Right kidney (tissue), 1 donor: ENCODE data around the gene SORCS3.
"Not testable (repeated sequence)": the region's sequence is repeated elsewhere in the genome, so short reads cannot be mapped to it uniquely, and the experiment has no call there.

Source experiments
- DNase-seq: peaks from one replicate; pipeline ENCODE4 v3.0.0-alpha.2; 2016

SORCS3 gene

DNA sequence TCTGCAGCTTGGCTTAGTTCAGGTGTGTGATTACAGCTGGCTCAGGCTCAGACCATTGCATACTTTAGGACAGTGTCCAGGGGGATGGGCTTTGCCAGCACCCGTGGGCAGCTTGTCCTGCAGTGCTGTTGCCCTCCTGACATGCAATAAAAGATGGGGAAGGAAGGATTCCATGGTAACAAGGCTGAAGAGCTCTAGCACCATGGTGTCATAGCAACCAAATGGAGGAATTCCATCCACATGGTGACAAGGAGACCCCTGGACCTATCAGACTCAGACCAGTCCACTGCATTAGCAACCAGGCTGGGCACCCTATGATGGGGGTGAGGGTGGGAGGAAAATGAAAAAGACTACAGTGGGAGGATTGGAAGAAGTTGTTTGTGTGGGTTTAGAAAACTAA is 49.9 kb downstream of the SORCS3 start:
- DNase-seq = no peak

DNA sequence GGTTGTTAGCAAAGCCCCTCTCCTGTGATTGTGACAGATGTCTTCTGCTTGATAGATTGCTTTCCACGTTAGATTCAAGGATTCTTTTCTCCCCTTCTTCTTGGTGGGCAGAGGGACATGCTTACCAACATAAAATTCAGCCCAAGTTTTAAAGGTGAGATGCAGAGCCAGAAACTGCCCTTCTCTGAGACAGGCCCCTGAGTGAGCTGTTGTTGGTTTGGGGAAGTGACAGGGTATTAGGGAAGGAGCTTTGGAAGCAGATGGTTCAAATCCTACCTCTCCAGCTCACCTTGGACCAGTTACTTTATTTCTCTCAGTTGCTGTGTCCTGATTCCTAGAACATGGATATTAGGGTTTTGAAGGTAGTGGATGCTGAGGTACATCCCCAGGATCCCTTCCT is 53.0 kb downstream of the SORCS3 start:
- DNase-seq = no peak

DNA sequence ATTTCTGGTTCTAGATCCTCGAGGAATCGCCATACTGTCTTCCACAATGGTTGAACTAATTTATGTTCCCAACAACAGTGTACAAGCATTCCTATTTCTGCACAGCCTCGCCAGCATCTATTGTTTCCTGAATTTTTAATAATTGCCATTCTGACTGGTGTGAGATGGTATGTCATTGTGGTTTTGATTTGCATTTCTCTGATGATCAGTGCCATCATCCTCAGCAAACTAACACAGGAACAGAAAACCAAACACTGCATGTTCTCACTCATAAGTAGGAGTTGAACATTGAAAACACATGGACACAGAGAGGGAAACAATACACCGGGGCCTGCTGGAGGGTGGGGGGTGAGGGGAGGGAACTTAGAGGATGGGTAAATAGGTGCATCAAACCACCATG is 62.2 kb downstream of the SORCS3 start:
- not testable (repeated sequence) for DNase-seq

DNA sequence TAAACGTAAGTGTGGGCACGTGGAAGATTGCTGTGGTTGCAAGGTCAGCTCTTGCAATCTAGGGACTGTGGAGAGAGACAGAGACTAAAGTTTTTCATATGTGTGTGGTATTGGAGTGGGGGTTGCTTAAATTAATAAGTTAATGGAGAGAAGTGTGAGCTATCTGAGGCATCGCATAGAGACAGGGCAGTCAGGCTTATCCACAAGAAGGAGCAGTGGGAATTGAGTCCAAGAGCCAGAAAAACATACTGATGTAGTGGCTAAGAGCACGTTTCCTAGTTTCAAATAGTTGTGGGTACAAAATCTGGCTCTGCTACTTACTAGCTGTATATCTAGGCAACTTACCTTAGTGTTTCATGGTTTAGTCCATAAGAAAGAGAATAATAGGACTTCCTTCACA is 65.8 kb downstream of the SORCS3 start:
- no peak for DNase-seq

DNA sequence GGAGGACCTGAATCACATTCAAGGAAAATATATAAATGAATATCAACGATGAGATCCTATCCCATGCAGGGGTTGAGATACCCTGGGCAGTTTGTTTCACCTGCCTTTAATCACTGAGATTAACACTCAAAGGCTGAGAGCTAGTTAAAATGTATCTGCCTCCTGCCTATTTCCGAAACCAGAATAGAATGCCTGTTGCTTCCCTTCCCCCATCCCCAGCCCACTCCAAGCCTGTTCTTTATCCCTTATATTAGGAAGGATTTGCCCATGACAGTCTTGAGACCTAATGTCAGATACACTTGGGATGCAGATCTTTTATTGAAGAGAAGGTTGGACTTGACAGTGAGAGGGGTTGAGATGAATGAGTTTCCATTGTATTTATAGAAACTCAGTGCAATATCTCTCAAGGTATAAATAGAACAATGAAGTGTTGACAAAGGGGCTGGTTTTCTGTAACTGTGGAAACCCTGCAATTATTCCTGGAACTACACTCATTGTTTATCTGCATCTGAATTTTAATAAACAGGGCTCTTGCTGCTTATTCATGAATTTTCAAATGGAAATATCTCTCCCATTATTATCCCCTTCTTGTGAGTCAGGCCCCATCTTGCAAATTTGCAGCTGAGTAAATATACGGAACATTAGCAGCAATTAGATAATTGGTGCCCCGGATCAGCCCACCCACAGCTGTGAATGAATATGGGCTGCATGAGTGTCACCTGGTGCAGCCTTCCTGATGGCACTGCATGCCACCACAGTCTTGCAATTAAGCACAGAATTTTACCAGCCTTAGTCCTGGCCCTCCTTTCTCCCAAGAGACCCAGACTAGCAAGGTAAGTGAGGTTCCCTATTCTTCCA is 66.7 kb downstream of the SORCS3 start:
- no peak for DNase-seq

DNA sequence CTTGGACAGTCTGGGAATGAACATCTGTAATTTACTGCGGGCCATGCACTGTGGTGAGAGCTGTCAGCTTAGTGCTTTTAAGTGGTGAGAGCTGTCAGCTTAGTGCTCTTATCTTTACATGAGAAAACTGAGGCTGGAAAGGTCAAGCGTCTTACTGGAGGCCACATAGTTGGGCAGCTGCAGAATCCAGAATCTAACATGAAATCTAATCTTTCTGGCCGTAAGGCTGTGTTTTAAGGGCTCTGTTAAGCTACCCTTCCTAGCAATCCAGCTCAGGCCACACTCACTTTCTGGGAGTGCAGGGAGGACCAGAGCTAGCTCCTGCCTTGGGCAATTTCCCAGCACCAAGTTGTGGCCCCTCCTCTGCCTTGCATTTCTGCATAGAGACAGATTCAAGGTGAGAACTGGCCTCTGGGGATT is 70.2 kb downstream of the SORCS3 start:
- no peak for DNase-seq

DNA sequence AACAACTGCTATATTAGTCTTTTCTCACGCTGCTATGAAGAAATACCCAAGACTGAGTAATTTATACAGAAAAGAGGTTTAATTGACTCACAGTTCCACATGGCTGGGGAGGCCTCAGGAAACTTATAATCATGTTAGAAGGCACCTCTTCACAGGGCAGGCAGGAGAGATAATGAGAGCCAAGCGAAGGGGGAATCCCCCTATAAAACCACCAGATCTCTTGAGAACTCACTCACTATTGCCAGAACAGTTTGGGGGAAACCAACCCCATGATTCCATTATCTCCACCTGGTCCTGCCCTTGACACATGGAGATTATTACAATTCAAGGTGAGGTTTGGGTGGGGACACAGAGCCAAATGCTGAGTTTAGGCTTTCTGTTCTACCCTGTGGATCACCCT is 89.5 kb downstream of the SORCS3 start:
- DNase-seq = not testable (repeated sequence)

DNA sequence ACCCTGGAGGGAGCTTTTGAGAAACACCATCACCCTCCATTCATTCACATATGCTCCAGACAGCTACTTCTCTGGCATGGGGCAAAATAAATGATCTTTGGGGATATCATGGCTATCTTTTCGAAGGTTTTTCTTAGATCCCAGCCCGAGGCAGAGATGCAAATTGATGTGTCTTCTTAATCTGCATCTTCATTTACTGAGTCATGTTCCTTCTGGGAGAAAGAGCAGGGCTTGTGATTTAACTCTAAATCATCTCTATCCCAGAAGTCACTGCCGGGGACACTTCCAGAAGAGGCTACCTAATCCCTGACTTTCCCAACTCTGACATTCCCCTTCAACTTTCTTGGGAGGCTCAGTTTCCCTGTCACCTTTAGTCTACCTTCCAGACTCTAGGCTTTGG is 90.1 kb downstream of the SORCS3 start:
- no peak for DNase-seq

DNA sequence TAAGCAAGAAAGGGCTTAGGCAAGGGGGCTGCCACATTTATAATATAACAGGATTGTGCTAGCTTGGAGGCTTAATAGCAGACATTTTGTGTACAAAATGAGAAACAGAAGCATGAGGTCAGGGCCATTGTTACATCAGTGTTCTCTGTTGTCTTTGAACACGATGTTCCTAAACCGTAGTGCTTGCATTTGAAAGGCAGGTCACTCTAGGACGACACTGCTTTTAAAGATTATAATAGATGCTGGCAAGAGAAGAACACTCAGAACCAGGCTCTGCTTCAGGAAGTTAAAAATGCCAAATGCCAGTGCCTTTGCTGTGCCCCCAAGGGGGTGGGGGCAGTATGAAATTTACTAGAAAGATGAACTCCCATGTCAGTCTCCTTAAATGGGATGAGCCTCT is 91.1 kb downstream of the SORCS3 start:
- no peak for DNase-seq

DNA sequence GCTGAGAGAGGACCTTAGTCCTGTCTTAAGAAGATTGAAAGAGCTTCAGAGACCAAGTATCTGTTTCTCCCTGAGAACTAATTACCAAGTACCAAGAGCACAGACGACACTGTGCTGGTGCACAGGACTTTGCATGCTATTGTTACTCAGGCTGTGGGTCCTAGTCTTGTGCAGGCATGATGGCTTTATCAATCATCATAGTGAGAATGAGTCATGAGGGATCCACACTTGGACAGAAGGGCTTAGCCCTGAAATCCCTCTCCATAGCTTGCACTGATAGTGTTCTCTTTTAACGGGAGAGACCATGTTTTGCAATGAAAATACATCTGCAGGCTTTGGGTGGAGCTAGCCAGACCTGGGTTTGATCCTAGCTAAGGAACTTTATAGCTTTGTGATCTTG is 93.3 kb downstream of the SORCS3 start:
- DNase-seq = no peak

DNA sequence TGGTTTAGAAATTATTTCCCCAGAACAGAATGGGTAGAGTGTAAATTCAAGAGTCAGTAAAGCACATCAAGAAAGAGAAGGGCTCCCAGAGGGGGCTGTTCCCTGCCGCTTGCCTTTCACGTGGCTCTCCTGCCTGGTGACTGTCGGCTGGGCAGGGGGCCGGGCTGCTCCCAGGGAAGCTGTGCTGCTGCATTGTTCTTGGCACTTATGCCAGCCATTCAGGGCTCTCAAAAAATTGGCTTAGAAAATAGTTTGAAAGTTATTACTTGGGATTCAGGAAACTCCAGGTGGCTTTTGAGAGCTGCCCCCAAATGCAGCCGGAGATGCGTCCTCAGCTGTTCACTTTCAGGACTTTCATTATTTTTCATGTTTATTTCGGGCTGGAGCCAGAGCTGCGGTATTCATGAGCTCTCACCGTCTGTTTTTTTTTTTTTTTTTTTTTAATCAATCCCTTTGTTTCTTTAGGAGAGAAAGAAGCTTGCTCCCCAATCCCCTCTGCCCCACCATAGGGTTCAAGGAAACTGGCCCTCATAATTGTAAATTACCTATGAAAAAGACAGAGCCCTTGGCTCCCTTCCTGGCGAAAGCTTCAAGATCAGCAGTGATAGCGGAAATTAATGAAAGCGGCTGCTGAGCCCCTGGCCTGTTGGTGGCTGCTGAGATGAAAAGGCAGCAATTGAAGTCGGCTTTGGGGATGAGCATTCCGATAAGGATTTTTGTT is 94.1 kb downstream of the SORCS3 start:
- DNase-seq = peak; percentile 12

DNA sequence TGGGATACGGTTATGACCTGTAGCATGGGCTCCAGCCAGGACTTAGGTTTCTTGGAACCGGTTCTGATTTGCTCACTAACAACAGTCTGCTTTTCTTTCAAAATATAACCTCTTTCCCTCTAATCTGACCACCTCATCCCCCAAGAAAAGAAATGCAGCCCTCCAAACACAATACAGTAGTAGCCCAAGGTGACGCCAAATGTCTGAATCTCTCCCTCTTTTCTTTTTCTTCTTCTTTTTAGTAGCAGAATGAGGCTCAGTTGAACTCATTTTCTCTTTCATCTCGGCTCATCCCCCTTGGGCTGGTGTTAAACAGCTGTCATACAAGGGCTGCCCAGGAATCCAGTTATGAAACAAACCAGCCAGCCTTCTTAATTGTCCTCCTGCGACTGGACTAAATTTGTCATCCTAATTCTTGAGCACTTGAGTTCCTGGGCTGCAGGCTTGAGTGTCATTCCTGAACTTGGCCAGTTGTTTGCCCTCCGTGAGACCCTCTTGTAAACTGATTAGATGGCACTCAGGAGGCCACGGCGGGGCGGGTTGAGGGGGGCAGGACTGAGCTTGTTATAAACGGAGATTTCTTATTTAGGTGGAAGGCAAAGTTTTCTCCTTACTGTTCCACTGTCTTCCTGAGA is 94.8 kb downstream of the SORCS3 start:
- no peak for DNase-seq

DNA sequence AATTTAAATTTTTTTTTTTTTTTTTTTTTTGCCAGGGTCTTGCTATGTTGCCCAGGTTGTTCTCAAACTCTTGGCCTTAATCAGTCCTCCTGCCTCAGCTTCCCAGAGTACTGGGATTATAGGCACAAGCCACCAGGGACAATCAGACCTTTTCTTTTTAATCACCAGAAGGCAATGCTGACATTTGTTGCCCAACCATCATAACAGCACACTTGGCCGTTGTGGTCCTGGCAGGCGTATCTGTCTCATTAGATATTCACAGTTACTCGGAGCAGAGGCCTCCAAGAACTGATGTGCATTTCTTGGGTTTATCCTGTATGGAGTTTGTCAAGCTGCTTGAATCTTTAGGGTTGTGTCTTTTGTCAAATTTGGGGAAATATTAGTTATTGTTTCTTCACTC is 100.0 kb downstream of the SORCS3 start:
- no peak for DNase-seq

DNA sequence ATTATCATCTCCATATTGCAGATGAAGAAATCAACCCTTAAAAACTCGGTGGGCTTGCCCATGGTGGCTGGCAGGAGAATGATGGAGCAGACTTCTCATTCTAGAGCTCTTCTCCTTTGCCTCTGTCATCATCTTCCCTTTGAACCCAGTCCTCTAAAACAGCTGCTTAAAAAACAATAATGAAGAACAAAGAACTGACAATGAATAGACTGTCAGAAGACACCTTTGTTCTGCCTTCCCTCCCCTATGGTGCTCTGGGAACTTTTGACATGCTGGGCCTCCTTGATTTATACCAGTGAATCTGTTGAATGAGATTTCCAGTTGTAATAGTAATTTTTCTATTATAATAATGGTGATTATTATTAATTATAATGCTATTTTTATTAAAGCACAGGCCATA is 103.0 kb downstream of the SORCS3 start:
- DNase-seq = no peak

DNA sequence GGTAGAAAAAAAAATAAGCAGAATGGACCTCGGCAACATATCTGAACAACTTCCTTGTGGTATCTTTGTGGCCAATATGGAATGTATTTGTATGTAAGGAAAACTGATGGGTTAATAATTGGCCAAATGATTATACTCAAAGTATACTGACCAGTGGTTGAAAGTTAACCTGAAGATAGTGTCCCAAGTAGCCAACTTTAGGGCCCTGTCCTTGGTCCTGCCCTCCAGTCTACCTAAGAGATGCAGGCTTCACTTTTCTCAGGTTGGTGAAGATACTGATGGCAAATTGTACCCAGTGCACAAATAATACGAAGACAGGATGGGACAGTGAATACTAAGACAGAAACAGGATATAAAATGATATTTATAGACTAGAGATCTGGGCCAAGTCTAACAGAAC is 109.2 kb downstream of the SORCS3 start:
- DNase-seq = no peak

DNA sequence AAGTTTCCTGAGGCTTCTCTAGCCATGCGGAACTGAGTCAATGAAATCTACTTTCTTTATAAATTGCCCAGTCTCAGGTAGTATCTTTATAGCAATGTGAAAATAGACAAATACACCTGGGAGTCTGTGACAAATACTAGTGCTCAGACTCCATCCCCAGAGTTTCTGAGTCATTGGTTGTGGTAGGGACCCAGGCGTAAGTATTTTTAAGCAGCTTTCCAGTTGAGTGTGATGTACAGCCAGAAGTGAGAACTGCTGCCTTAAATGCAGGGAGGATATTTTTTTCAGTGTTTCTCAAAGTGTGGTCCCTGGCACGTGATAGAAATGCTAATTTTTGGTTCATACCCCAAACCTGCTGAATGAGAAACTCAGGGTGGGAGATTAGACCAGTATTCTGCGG is 121.7 kb downstream of the SORCS3 start:
- no peak for DNase-seq

DNA sequence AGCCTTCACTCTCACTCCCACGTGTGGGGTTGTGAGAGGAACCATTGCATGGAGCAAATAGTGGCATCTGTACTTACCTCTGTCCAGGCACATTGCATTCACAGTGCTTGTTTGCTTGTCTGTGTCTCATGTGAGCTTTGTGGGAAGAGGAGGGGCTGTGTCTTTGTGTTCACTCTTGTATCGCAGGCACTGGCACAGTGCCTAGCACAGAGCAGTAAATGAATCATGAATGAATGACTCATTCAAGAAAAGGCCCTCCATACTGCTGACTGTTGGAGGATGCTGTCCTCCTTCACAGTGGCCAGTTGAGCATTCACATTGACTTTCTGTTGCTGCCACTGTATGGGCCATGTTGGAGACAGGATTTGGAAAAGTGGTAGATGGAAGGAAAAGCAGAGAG is 125.3 kb downstream of the SORCS3 start:
- DNase-seq = no peak

DNA sequence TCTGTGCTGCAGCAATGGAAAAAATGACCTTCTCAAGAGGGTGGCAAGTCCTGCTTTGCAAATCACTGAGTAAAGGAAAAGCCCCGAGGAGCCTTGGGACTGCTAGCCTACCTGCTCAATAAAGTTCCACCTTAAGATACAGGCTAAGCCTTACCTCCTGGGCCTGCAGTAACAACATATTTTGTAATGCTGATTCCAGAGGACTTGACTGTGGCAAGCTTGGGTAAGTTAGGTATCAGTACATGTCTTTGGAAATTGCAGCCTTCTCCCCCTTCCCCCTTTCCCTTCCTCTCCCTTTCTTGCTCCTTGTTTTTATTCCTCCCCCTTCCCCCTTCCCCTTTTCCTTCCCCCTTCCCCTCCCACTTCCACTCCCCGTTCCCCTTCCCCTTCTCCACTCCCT is 126.2 kb downstream of the SORCS3 start:
- no peak for DNase-seq

DNA sequence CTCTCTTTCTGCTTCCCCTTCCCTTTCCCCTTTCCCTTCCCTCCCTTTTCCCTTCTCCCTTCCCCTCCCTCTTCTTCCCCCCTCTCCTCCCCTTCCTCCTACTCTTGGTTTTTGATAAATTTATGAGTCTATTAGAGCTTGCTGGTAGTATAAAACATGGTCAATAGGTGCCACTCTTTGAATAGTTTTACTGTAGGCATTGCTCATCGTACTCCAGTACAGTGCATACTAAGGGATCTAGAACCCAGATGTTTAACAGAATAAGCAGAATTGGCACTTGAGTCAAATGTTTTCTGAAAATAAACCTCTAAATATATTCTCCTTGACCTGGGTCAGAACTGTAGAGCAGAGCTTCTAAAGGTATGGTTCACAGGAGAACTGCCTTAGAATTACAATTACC is 126.7 kb downstream of the SORCS3 start:
- no peak for DNase-seq

DNA sequence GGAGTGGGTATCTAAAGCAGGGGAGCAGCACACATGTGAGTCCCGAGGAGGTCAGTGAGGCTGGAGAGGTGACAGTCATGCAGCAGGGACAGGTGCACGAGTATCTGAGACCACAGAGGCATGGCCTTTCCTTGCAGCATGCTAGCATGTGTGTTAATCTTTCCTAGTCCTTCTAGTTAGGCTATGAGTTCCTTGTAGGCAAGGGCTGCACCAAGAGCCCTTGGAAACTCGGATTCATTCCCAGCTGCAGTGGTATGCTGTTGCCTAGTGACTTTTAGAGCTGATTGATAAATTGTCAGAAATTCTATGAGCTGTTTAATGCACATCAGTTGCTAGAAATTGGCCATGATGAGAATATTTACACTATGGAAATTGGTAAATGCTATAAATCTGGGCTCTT is 132.0 kb downstream of the SORCS3 start:
- no peak for DNase-seq

DNA sequence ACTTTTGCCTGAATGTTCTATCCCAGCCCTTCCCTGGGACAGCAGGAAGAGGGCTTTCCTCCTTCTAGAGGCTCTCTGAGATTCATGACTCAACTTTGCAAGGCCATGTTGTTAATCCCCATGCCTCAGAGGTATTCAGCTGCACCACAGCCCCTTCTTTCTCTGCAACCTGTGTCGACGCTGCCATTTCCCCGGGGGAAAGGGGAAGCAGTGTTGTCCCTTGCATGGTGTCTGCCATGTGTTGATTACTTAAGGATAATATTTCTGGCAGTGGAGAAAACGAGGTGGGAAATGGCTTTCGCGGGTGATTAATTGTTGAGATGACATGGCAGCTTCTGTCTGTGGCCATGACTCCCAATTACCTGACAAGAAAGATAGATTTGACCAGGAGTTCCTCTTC is 133.1 kb downstream of the SORCS3 start:
- no peak for DNase-seq

DNA sequence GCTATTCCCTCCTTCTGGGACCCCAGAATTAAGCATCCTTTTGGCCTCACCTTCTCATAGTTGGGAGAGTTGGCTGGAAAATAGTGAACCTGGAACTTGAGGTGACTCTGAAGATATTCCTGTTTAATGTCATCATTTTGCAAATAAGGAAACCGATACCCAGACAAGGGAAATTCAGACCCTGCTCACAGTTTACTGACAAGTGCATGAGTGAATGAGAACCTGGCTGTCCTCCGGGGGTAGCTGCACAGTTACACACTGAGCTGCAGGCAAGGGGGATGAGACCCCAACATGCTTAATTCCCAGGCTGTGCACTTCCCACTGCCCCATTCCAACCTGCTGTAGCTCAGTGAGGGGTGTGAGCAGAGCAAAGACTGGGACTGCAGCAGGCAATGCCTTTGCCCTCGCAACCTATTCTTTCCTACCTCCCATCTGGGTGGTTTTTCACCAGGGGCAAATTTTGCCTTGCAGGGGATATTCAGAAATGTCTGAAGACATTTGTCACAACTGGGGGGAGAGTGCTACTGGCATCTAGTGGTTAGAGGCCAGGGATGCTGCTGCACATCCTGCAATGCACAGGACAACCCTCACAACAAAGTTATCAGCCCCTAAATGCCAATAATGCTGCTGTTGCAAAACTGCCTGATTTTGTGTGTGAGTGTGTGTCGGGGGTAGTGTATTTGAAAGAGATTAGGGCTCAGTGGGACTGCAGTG is 136.2 kb downstream of the SORCS3 start:
- no peak for DNase-seq

DNA sequence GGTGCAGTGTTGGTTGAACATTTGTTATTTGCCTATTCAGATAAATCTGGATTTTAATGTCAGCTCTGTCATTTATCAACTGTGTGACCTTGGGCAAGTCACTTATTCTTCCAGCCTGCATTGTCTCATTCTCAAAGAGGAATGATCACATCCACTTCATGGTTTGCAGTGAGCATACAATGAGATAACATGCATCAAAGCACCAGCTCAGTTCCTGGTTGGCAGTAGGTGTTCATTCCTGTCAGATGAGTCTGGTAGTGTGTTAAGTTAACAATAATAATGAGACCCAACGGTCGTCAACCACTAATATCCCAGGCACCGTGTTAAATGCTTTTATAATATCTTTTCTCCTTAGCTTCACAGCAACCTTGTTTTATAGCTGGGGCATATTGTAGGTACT is 137.3 kb downstream of the SORCS3 start:
- DNase-seq = no peak
